Activated T-helper 1 cell treated with anti-CD3 and anti-CD28 coated beads, Interleukin-12 subunit alpha, Interleukin-12 subunit beta, Interleukin-2, Interleukin-4 antibody, amounts not matched to agents 30 ng/mL and 10 ng/mL and 1 ng/mL, durations not matched to agents 14 hours and 24 hours and 36 hours (primary cell): ENCODE measurements around the gene RFESD. TPM values are rescaled to one million over a fixed set of nuclear protein-coding genes. Genes with fewer than 3 reads are reported as not detected.
A peak's percentile ranks its signal among the peaks of the same experiment; 100 is the strongest.

ENCODE experiments used
- DNase-seq: peaks from one replicate; pipeline ENCODE4 v3.0.0; 2021; ENCODE audit warnings: low spot score
- H3K27ac Mint-ChIP-seq: one replicate; pipeline ENCODE4 v1.8.0; 2021; ENCODE audit warnings: mild to moderate bottlenecking, mixed read lengths
- H3K27me3 Mint-ChIP-seq: one replicate; pipeline ENCODE4 v1.8.0; 2022; ENCODE audit warnings: mild to moderate bottlenecking, moderate library complexity, mixed read lengths; ENCODE audit not compliant: insufficient read depth
- H3K36me3 Mint-ChIP-seq: one replicate; pipeline ENCODE4 v1.8.0; 2021; ENCODE audit warnings: low read depth, mixed read lengths
- H3K4me1 Mint-ChIP-seq: one replicate; pipeline ENCODE4 v1.8.0; 2021; ENCODE audit warnings: low read depth, mixed read lengths
- H3K4me3 Mint-ChIP-seq: one replicate; pipeline ENCODE4 v1.8.0; 2021; ENCODE audit warnings: mild to moderate bottlenecking, moderate library complexity, mixed read lengths
- H3K9me3 Mint-ChIP-seq: one replicate; pipeline ENCODE4 v1.8.0; 2021; ENCODE audit warnings: mixed read lengths
- intact Hi-C: fragments of 100-400 bp; cut with micrococcal nuclease; formaldehyde crosslinking; loops from one replicate; pipeline ENCODE4 v1.15.1; 2024
- total RNA-seq: library from RNA; stranded (reverse); gene quantifications from 2 replicates; pipeline ENCODE4 v1.2.3, GENCODE V29; 2022

The RFESD gene
- total RNA-seq: 3.0 and 6.0 TPM in 2 replicates

DNA sequence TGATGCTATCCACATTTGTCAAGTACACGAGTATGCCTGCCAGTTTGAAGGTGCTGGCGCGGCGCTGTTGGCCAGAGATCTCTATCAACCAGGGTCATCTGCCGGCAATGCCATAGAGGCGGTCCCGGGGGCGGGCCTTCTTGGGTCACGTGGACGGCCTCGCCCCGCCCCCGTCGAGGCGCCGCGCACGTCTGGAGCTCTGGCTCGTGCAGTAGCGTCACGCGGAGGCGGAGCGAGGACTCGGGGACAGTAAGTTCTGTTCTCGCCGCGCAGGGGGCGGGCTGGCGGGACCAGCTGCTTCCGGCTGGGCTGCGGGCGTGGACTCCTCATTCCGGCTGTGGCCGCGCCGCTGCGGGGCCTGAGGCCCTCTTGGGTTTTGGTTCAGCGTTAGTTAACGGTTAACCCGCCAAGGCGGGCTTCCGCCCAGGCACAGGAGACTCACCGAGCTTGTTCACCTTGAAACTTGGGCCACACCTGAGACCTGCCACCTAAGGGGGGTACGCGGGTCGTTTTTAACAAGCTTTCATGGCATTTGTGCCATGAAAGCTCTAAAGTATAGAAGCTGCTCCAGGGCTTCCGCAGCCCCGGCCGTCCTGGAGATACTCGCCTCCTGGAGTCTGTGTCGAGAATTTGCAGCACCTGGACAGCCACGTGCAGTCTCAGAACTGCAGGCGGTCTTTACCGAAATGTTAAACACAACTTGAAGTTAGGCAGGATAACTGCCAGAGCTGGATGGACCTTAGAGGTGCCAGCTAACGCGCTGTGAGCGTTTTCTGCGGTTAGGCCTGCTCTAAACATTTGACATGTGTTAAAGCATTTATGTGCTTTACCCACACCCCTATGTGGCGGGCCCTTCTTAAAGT is at the start of gene RFESD:
TSS of gene RFESD (plus strand) at position 209 of the 863 bp plus-strand sequence. CDS start 5,495 bp downstream, outside the sequence.
- Mint-ChIP-seq H3K4me3 (peak within 1 kb of the TSS; percentile 76), H3K36me3 (no peaks in the 10 kb centered on the region), H3K27me3 (peaks cover 3% of the 10 kb centered on the region), H3K27ac (peak within 1 kb of the TSS; percentile 75), H3K9me3 (no peaks in the 10 kb centered on the region), H3K4me1 (peaks cover 27% of the 10 kb centered on the region)
- peak; percentile 94 for DNase-seq
- intact Hi-C loops: loop anchor here (1.0 to 5.0 kb wide), 13 partner anchors 14 to 1536 kb away; partner anchors contain the start of genes ARSK, GLRX and RIOK2

DNA sequence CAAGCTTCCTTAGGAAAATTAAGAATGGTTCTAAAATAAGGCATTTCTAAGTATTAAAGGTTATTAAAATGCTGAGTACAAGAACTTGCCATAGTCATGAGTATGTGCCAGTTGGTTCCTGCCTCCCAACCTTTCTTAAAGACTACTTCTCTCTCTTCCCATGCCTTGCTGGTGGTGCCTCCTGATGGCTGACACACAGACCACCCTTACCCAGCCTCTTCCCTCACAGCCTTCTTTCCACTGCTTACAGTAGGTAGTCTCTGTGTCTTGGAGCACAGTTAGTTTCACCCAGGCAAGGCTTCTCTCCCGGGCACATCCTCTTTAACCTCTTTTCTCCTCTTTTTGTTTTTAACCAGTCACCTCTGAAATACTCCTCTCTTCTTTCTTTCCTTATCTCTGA is 47.3 kb upstream of the RFESD start:
- no peaks in the 10 kb centered on the region for H3K4me1 Mint-ChIP-seq
- DNase-seq: no peak
- H3K4me3 Mint-ChIP-seq: no peak overlapping the region
- intact Hi-C loops: no loop called here
- H3K9me3 Mint-ChIP-seq: no peaks in the 10 kb centered on the region
- peaks cover 4% of the 10 kb centered on the region for H3K36me3 Mint-ChIP-seq
- H3K27me3 Mint-ChIP-seq: no peaks in the 10 kb centered on the region
- no peak overlapping the region for H3K27ac Mint-ChIP-seq

DNA sequence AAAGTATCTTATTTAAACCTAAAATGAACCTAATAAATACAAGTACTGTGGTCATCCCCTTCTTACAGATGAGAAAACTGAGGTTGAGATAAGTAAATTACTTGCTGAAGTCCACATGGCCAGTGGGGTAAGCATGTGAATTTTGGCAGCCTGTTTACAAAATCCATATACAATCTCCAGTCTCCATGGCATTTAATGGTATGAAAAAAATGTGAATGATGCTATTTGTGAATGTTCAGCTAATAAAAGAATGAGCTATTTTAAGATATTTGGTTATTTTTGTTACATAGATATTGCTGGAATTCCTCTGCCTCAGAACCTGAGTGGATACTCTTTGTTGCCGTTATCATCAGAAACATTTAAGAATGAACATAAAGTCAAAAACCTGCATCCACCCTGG is 46.0 kb upstream of the RFESD start:
- H3K36me3 Mint-ChIP-seq: peaks cover 6% of the 10 kb centered on the region
- H3K4me1 Mint-ChIP-seq: no peaks in the 10 kb centered on the region
- no peaks in the 10 kb centered on the region for H3K9me3 Mint-ChIP-seq
- no peak overlapping the region for H3K27ac Mint-ChIP-seq
- no peaks in the 10 kb centered on the region for H3K27me3 Mint-ChIP-seq
- no peak overlapping the region for H3K4me3 Mint-ChIP-seq
- intact Hi-C loops: no loop called here
- no peak for DNase-seq

DNA sequence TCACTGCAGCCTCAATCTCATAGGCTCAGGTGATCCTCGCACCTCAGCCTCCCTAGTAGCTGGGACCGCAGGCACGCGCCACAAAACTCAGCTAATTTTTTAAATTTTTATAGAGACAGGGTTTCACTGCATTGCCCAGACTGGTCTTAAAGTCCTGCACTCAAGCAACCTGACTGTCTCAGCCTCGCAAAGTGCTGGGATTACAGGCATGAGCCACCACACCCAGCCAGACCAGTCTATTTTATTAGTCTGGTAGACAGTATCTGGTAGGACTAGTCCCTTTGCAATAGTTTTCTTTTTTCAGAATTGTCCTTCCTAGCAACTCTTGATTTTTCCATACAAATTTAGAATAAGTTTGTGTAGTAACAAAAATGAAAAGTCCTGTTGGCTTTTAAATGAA is 40.8 kb upstream of the RFESD start:
- peaks cover 3% of the 10 kb centered on the region for H3K36me3 Mint-ChIP-seq
- no peaks in the 10 kb centered on the region for H3K9me3 Mint-ChIP-seq
- no peak for DNase-seq
- no peaks in the 10 kb centered on the region for H3K4me1 Mint-ChIP-seq
- H3K27me3 Mint-ChIP-seq: no peaks in the 10 kb centered on the region
- intact Hi-C loops: no loop called here
- H3K27ac Mint-ChIP-seq: no peak overlapping the region
- no peak overlapping the region for H3K4me3 Mint-ChIP-seq

DNA sequence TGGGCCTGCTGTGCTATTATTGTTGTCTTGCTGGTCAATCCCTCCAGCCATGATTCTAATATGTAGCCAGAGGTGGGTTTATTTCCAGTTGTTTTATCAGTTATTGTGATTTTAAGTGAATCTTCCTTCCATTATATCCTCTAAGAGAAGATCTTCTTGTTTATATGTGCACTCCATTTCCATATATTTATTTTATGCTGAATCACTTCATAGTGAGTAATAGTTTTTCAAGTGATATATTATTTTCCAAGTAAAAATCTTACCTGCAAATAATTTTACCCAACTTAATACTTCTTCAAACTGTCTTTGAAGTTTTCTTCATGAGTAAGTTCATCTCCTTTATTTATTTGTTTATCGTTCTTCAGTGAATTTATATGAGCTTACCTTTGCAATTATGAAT is 40.2 kb upstream of the RFESD start:
- DNase-seq: no peak
- no peaks in the 10 kb centered on the region for H3K4me1 Mint-ChIP-seq
- no peaks in the 10 kb centered on the region for H3K9me3 Mint-ChIP-seq
- no peaks in the 10 kb centered on the region for H3K27me3 Mint-ChIP-seq
- H3K36me3 Mint-ChIP-seq: peaks cover 3% of the 10 kb centered on the region
- no peak overlapping the region for H3K27ac Mint-ChIP-seq
- intact Hi-C loops: no loop called here
- H3K4me3 Mint-ChIP-seq: no peak overlapping the region

DNA sequence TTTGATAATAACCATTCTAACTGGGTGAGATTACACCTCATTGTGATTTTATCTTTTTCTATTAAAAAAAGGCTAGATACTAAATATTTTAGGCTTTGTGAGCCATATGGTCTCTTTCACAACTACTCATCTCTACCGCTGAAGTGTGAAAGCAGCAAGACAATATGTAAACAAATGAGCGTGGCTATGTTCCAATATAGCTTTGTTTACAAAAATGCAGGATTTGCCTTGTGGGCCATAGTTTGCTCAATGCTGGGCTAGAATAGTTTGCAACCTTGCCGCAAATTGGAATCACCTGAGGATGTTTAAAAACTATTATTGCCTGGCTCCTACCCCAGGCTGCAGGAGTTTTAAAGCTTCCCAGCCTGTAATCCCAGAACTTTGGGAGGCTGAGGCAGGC is 36.9 kb upstream of the RFESD start:
- DNase-seq: no peak
- H3K9me3 Mint-ChIP-seq: peaks cover 14% of the 10 kb centered on the region
- peaks cover 4% of the 10 kb centered on the region for H3K4me1 Mint-ChIP-seq
- peaks cover 10% of the 10 kb centered on the region for H3K36me3 Mint-ChIP-seq
- intact Hi-C loops: no loop called here
- H3K27me3 Mint-ChIP-seq: no peaks in the 10 kb centered on the region
- H3K27ac Mint-ChIP-seq: no peak overlapping the region
- no peak overlapping the region for H3K4me3 Mint-ChIP-seq

DNA sequence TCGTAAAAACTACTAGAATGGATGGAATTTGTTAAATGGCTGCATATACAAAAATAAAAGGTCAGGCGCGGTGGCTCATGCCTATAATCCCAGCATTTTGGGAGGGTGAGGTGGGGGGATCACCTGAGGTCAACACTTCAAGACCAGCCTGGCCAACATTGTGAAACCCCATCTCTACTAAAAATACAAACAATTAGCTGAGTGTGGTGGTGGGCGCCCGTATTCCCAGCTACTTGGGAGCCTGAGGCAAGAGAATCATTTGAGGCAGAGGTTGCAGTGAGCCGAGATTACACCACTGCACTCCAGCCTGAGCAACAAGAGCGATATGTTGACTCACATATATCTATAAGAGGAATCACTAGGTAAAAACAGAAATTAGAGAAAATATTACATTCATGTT is 36.0 kb upstream of the RFESD start:
- Mint-ChIP-seq H3K27me3 (no peaks in the 10 kb centered on the region), H3K36me3 (peaks cover 10% of the 10 kb centered on the region), H3K27ac (no peak overlapping the region), H3K4me1 (peaks cover 11% of the 10 kb centered on the region), H3K4me3 (no peak overlapping the region), H3K9me3 (peaks cover 14% of the 10 kb centered on the region)
- no peak for DNase-seq
- intact Hi-C loops: no loop called here

DNA sequence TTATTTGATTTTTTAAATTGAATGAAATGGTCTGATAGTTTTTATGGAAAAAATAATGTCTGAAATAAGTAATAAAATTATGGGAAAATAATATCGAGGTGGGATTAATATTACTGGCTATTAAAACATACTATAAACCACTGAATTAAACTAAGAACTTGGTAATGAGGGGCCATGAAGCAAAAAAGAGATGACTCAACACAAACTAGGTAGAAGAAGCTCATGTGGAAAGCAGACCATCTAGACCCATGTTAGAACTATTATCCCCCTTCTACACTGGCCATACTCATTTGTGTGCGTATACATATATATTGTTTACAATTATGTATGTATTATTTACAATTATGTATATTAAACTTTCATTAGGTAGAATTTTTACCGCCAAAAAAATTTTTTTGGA is 35.2 kb upstream of the RFESD start:
- DNase-seq: no peak
- peaks cover 10% of the 10 kb centered on the region for H3K36me3 Mint-ChIP-seq
- intact Hi-C loops: no loop called here
- H3K27ac Mint-ChIP-seq: no peak overlapping the region
- H3K9me3 Mint-ChIP-seq: peaks cover 14% of the 10 kb centered on the region
- H3K4me3 Mint-ChIP-seq: no peak overlapping the region
- peaks cover 11% of the 10 kb centered on the region for H3K4me1 Mint-ChIP-seq
- no peaks in the 10 kb centered on the region for H3K27me3 Mint-ChIP-seq

DNA sequence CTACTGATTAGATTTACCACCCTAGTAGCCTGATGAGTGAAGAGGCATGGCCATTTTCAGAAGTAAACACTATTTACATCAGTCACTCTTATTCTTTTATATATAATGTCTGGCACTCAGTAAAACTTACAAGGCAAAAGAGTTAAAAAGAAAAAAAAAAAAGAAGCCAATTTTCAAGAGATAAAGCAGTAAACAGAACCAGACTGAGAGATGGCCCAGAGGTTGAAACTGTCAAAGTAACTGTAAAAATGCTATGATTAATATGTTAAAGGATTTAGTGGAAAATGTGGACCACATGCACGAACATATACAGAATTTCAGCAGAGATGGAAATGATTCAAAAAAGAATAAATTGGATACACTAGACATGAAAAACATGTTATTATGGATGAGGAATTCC is 33.1 kb upstream of the RFESD start:
- Mint-ChIP-seq H3K36me3 (peaks cover 11% of the 10 kb centered on the region), H3K27ac (no peak overlapping the region), H3K9me3 (peaks cover 14% of the 10 kb centered on the region), H3K27me3 (peaks cover 3% of the 10 kb centered on the region), H3K4me3 (no peak overlapping the region), H3K4me1 (peaks cover 15% of the 10 kb centered on the region)
- intact Hi-C loops: no loop called here
- DNase-seq: no peak

DNA sequence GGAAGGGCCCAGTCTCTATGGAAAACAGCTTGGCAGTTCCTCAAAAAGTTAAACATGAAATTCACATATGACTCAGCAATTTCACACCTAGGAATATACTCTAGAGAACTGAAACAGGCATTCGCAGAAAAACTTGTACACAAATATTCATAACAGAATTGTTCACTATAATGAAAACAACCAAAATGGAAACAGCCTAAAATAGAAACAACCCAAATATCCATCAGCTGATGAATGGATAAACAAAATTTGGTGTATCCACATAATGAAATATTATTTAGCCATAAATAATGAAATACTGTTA is 31.5 kb upstream of the RFESD start:
- DNase-seq: no peak
- Mint-ChIP-seq H3K9me3 (peaks cover 14% of the 10 kb centered on the region), H3K27ac (no peak overlapping the region), H3K4me3 (no peak overlapping the region), H3K27me3 (peaks cover 13% of the 10 kb centered on the region), H3K36me3 (peaks cover 13% of the 10 kb centered on the region), H3K4me1 (peaks cover 31% of the 10 kb centered on the region)
- intact Hi-C loops: loop anchor here (1.0 kb wide), 2 partner anchors 24 to 60 kb away; partner anchors contain the start of gene ARSK

DNA sequence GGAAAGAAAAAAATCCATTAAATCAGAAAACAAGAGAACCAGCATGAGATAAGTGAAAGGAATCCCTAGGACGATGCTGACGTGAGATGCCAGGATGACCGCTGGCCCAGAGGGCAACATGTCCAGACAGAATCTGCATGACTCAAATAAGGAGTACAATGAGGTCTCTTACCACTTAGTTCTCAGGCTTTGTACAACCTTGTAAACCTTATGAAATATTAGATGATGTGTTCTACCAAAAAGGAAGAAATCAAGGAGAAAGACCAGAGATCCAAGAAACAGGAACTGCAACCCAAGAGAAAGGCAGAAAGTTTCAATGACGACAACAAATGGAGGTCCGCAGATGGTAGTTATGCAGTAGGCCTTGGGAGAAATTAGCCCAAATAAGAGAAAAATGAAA is 29.5 kb upstream of the RFESD start:
- no peak overlapping the region for H3K4me3 Mint-ChIP-seq
- DNase-seq: no peak
- H3K27me3 Mint-ChIP-seq: peaks cover 17% of the 10 kb centered on the region
- peaks cover 39% of the 10 kb centered on the region for H3K4me1 Mint-ChIP-seq
- intact Hi-C loops: no loop called here
- peaks cover 14% of the 10 kb centered on the region for H3K9me3 Mint-ChIP-seq
- H3K36me3 Mint-ChIP-seq: peaks cover 13% of the 10 kb centered on the region
- H3K27ac Mint-ChIP-seq: no peak overlapping the region

DNA sequence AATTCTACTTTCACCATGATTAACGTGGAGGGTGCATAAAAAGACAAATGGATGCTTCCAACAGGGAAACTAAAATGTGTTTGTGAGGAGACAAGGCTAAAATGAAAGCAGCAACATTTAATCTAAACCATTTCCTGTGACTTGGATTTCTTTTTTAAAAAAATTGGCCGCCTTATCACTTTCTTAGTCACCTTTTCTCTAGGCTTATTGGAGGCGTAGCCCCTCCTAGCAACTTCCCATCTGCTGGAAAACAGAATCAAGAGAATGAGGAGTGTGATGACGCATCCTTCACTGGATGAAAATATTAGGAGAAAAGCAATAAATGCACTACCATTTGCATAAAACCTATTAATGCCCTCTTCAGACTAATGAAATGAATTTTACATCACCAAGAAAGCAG is 27.5 kb upstream of the RFESD start:
- Mint-ChIP-seq H3K36me3 (peaks cover 3% of the 10 kb centered on the region), H3K4me1 (peaks cover 47% of the 10 kb centered on the region), H3K27me3 (peaks cover 20% of the 10 kb centered on the region), H3K27ac (no peak overlapping the region), H3K4me3 (peak overlapping the region; percentile 83), H3K9me3 (no peaks in the 10 kb centered on the region)
- intact Hi-C loops: no loop called here
- no peak for DNase-seq

DNA sequence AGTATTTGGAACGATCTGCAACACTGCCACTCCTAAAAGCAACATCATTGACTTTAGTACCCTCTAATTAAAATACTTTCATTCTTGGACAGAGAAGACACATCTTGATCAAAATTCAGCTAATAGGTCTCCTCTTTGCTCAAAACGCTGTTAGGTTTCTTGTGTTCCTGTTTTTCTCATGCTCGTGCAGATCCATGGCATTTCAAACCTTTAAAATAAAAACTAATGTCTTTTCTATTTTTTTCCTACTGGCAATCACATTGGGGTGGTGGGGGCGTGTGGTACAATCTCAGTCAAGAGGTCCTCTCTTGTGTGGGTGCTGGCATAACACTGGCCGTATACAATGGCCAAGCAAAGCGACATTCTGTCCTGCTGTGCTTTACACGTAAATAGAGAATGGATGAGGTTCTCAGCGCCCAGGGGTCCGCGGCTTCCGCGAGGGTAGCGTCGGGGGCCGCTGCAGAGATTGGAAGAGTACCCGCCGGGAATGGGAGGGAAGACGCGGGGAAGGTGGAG is 27.0 kb upstream of the RFESD start:
- Mint-ChIP-seq H3K27ac (peak overlapping the region; percentile 72), H3K9me3 (no peaks in the 10 kb centered on the region), H3K36me3 (peaks cover 3% of the 10 kb centered on the region), H3K27me3 (peaks cover 21% of the 10 kb centered on the region), H3K4me3 (peak overlapping the region; percentile 83), H3K4me1 (peaks cover 45% of the 10 kb centered on the region)
- no peak for DNase-seq
- intact Hi-C loops: no loop called here
